Activated naive CD8-positive, alpha-beta T cell treated with anti-CD3 and anti-CD28 coated beads, Interleukin-2, amount 50 U/mL, for 16 hours (primary cell): ENCODE measurements around the gene CACNA1S.

Experiments used
- DNase-seq: peaks from one replicate; pipeline ENCODE4 v3.0.0-alpha.2; 2020; ENCODE audit warnings: low read depth, low spot score

Gene CACNA1S

DNA sequence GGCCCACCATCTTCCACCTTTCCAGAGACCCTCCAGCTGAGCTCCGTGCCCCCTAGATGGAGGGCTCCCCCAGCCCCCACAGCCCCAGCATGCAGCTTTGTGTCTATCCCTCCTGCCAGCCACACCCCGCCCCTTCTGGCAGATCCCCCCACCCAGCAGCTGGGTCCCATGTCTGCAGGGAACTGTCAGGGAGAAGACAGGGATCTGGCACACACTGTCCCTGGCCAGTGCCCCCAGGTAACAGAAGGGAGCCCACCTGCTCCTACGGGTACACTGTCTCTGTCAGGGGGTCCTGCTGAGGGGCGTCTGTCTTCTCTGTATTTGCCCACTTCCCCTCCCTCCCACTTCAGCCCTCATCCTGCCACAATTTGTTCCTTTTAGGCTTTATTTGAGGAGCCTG, 77.6 kb downstream of the CACNA1S start:
- no peak for DNase-seq

DNA sequence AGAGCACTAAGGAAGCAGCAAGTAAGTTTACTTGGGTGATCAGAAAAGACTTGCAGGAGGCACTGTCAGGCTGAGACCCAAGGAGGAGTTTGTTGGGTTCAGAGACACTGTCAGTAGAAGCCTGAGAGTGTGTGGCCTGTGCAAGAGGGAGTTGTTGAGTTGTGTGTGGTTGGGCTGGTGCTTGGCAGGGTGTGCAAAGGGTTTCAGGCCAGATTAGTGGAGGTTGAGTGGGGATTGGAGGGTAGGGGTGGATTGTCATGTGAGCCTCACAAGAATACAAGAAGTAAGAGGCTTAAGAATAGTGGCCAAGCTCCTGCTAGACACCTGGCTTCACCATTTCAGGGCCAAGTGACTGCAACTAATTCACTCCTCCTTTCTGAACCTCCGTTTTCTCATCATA, 79.8 kb downstream of the CACNA1S start:
- no peak for DNase-seq

GRCh38 chr1:201028461-201028889, 83.8 kb downstream of the CACNA1S start:
- DNase-seq, result no peak

GRCh38 chr1:201026836-201027235, 85.4 kb downstream of the CACNA1S start:
- no peak for DNase-seq

DNA sequence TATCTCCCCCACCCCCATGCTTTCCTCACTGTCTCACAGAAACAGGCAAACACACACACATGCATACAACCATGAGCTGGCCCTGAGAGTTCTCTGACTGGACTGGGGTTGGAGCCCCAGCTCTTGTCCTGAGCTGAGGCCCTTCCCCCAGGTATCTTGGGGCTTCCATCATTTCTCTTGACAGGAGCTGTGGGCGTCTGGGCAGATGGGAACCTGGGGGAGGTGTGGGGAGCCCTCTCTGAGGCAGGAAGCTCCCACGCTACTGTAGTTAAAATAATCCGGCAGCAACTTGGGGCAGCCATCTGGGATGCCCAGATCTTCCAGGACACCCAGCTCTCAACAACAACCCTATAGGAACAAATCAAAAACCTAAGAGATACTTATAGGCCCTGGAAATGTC, 86.0 kb downstream of the CACNA1S start:
- no peak for DNase-seq

- no peak for DNase-seq
These were observed 86.6 kb downstream of the CACNA1S start for GRCh38 chr1:201025571-201026002.

DNA sequence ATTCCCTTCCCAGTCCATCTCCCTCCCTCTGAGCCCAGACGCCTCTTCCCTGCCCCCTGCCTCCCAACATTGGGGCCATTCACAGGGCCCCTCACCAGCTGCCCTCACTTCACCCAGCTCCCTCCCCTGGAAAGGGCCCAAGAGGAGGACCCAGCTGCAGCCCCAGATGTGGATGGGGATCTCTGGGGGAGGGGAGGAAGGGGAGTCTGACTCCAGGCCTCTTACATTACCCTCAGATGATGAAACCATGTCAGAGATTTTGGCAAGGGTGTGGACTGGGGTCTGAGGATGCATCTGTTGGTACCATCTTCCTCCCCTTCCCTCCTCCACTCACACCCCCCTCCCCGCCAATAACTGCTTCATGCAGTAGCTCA, 87.6 kb downstream of the CACNA1S start:
- no peak for DNase-seq

- DNase-seq, result no peak
These were observed 88.2 kb downstream of the CACNA1S start for GRCh38 chr1:201023920-201024624.

DNA sequence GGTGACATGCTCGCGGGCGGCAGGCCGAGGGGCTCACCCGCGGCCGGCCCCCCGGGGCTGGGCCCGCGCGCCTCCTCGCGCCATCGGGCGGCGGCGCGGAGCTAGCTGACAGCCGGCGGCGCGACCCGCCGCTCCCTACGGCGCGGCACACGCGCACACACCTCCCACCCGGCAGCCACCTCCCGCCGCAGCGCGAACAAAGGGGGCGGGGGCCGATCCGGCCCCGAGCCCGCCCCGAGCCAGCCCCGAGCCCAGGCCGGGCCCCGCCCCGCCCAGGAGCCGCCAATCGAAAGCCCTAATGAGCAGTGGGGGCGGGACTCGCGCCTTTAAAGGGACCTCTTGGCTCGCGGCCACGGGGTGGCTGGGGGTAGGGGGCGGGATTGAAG, 88.7 kb downstream of the CACNA1S start, which contains the start of gene KIF21B:
Gene KIF21B (minus strand): TSS at position 198 of the 386 bp plus-strand sequence. CDS start 331 bp downstream, outside the sequence.
- peak; percentile 83 for DNase-seq

DNA sequence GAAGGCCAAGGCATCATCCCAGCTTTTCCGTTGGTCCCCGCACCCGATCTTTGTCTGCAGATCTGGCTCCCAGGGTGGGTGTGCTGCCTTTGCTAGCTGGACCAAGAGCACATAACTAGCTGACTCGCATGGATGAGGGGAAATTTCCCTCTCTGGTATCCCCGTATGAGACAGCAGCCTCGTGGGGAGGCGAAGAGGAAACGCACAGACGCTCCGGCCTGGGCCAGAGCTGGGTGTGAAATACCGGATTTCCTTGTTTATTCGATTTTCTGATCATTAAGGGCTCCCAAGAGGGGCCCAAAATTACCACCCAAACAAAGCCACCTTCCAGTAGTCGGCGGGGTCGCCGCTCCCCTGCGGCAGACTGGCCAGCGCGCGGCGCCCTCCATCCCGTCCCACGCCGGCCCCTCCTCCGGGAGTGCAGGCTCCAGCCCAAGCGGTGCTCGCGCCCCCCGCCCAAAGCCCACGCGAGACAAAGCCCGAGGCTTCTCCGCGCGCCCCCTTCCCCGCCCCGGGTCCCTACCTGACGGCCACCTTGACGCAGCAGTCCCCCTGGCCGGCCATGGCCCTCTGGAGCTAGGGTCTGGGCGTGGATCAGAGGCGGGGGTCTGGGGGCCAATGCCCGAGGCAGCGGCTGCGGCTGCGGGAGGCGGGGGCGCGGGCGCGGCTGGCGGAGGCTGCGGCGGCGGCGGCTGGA, 89.3 kb downstream of the CACNA1S start:
- no peak for DNase-seq

- DNase-seq, result no peak
These were observed 89.8 kb downstream of the CACNA1S start for GRCh38 chr1:201022493-201022819.

- no peak for DNase-seq
These were observed 90.4 kb downstream of the CACNA1S start for GRCh38 chr1:201021630-201022492.

DNA sequence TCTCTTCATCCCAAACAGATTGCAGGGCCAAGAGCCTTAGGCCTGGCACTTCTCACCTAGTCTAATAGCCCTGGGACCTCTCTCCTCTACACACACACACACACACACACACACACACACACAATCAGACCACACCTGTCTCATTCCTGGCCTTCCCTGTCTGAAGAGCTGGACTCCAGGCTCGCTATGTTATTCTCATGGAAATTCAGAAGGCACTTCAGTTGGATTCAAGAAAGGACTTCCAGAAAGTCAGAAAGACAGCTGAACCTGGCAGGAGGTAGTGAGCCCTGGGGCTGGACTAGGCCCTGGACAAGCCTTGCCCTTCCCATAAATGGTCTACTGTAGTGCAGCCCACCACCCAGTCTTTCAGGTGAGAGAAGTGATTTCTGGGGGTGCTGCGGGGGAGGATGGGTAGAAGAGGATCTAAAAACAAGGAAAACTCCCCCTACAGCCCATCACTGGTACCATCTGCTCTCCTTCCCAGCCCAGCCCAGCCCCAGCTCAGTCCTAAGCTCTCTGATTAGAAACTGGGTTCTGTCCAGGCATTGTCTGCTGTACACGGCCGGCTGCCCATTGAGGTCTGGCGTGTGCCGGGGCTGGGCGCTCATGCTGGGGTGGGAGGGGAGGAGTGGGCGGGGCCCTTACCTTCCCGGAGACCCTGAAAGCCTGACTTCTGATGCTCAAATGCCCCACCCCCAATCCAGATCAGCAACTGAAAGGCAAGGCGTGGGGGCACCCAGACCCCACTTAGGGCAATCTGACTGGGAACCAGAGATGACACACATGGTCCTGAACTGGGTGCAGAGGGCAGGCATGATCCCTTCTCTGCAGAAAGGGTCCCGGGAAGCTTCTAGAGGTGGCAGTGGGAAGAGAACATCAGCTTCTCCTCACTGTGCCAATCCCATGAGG, 91.3 kb downstream of the CACNA1S start:
- DNase-seq, result no peak

- DNase-seq, result no peak
These were observed 92.1 kb downstream of the CACNA1S start for GRCh38 chr1:201020040-201020591.

- DNase-seq, result peak; percentile 68
These were observed 92.8 kb downstream of the CACNA1S start for GRCh38 chr1:201019321-201019977.

DNA sequence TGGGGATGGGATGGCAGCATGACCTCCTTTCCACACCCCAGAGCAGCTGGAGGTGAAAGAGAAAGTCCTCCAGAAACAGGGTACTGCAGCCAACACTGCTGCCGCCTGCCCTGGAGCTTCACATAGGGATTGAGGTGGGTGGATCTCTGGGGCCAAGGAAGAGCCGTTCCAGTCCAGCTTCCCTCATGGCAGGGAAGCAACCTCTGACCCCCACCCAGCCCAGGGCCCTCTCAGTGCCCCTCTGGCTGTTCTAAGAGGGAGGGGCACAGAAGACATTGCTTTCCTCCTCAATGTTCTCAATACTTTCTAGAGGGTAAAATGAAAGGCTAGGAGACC, 94.4 kb downstream of the CACNA1S start:
- no peak for DNase-seq

GRCh38 chr1:201016943-201017827, 95.0 kb downstream of the CACNA1S start:
- DNase-seq, result no peak

DNA sequence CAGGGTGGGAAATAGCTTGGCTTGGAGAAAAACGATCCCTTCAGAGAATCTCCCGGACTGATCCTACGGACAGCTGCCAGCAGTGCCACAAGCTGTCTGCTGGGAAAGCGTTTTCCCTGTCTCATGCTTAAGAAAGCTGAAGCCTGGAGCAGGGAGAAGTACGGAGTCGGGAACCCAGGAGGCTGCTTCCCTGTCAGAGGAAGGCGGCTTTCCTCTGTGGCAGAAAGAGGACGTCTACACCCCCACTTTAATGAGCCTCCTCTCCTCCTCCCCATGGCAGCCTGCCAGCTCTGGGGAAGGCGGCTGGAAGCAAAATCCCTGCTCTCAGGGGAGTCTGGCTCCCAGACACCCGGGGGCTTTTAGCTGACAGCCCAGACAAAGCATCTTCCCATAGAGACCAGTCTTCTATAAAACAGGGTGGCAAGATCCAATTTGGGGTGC, 96.0 kb downstream of the CACNA1S start:
- no peak for DNase-seq

DNA sequence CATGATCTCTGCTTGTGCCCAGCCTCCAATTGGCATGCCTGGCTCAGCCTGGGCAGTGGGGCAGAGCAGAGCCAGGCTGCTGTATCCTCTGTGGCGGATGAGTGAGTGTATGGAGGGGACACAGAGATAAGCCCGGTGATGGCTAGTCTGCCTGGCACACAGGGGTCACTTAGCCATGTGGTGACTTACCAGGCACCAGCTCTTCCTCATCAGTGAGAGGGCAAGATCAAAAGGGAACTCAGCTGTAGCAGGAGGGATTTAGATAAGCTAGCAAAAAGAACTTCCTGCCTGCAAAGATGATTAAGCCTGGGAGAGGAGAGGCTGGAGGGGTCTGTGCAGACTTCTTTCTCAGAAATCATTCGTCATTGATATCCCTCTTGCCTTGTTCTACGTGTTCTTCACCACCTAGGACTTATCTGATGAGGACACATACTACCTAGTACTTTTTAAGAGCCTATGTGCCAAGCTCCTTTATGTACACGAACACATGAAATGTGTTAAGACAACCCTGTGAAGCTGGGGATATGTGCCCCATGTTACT, 96.6 kb downstream of the CACNA1S start:
- DNase-seq, result no peak
